ENCODE data around the gene CSK. TPM values are rescaled to one million over a fixed set of nuclear protein-coding genes. Genes with fewer than 3 reads are reported as not detected.

Gene CSK
- polyA plus RNA-seq, 2 of the 4 experiments (the other 2 are of a cell fraction): 17.8 to 63.0 TPM

- no peak for TF ChIP-seq EHMT2 (IDR thresholded peaks at IDR 0.05; ENCODE audit: low read depth)
- TF ChIP-seq FOSB (CRISPR knock-in tag; IDR thresholded peaks at IDR 0.05): no peak
- no peak for TF ChIP-seq ZFP36 (IDR thresholded peaks at IDR 0.05; ENCODE audit: borderline replicate concordance, partially characterized antibody)
- TF ChIP-seq NPAS2 (CRISPR knock-in tag; IDR thresholded peaks at IDR 0.05; ENCODE audit: borderline replicate concordance): no peak
- no peak for TF ChIP-seq ZC3H11A (IDR thresholded peaks at IDR 0.05)
- TF ChIP-seq FOXS1 (CRISPR knock-in tag; IDR thresholded peaks at IDR 0.05): no peak
Measured at GRCh38 chr15:74799856-74800558, 18.1 kb downstream of the CSK start (continued).

DNA sequence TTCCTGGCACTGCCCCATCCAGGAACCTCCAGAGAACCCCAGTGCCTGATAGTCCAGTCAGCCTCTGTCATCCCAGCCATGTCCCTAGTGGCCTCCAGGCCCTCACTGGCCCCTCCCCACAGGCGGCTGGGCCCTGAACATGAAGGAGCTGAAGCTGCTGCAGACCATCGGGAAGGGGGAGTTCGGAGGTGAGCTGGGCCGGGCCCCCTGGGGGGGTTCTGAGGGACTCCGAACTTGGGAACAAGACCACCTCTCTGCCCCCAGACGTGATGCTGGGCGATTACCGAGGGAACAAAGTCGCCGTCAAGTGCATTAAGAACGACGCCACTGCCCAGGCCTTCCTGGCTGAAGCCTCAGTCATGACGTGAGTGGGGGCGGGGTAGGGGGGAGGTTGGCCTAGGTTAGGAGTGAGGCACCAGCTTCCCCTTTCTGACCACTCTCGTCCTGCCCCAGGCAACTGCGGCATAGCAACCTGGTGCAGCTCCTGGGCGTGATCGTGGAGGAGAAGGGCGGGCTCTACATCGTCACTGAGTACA, 18.7 kb downstream of the CSK start:
- no peak for TF ChIP-seq CTCF (IDR thresholded peaks at IDR 0.05)
- TF ChIP-seq REST (IDR thresholded peaks at IDR 0.05): no peak
- no peak for TF ChIP-seq CBX8 (IDR thresholded peaks at IDR 0.05)
- no peak for TF ChIP-seq NR3C1 (IDR thresholded peaks at IDR 0.05)
- TF ChIP-seq JUNB (IDR thresholded peaks at IDR 0.05): no peak
- TF ChIP-seq FOSB (CRISPR knock-in tag; IDR thresholded peaks at IDR 0.05): no peak
- TF ChIP-seq, protein P1, sequence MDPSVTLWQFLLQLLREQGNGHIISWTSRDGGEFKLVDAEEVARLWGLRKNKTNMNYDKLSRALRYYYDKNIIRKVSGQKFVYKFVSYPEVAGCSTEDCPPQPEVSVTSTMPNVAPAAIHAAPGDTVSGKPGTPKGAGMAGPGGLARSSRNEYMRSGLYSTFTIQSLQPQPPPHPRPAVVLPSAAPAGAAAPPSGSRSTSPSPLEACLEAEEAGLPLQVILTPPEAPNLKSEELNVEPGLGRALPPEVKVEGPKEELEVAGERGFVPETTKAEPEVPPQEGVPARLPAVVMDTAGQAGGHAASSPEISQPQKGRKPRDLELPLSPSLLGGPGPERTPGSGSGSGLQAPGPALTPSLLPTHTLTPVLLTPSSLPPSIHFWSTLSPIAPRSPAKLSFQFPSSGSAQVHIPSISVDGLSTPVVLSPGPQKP (IDR thresholded peaks at IDR 0.05; ENCODE audit: low read depth, low read length): no peak
- no peak for TF ChIP-seq JUN (IDR thresholded peaks at IDR 0.05)
- TF ChIP-seq HOXA7 (CRISPR knock-in tag; IDR thresholded peaks at IDR 0.05): no peak
- no peak for TF ChIP-seq PBX3 (IDR thresholded peaks at IDR 0.05)
- CTCF ChIA-PET: interaction anchor here (0.6 to 66.7 kb wide), 4 partner anchors 10 to 116 kb away, joined by 3 to 1908 read pairs (median 956); partner anchors contain the start of genes CPLX3, CSK, LMAN1L and ULK3

More for the DNA sequence above, 18.7 kb downstream of the CSK start:
- ATAC-seq: peak; percentile 17 to 48; a peak in 5 of 6 replicates
- H3K4me1 ChIP-seq: peaks cover 3% of the 10 kb centered on the region; the same call in 1 of the 3 replicates
- no peak overlapping the region for H3K4me2 ChIP-seq
- H3K9me3 ChIP-seq: no peaks in the 10 kb centered on the region
- no peak for FAIRE-seq
- no peak for DNase-seq (ENCODE audit: low read depth in 1 of 2, low spot score in 1 of 2)
- POLR2A ChIA-PET: interaction anchor here (0.6 kb wide), 1 partner anchor 43 kb away, joined by 3 read pairs; no protein-coding TSS in a partner anchor
- H3K27ac ChIP-seq: no peak overlapping the region
- no peak overlapping the region for H3K4me3 ChIP-seq
- WGBS (ENCODE audit: missing lambda C conversion rate): 85% methylated on average over 18 of the region's 20 CpGs
